Globus pallidus (tissue), 1 donor: ENCODE results near the gene KDELR3.
A peak's percentile ranks its signal among the peaks of the same experiment; 100 is the strongest.

Experiments used
- DNase-seq: peaks from one replicate; pipeline ENCODE4 v3.0.0-alpha.2; 2015; ENCODE audit warnings: low spot score

Gene KDELR3

DNA sequence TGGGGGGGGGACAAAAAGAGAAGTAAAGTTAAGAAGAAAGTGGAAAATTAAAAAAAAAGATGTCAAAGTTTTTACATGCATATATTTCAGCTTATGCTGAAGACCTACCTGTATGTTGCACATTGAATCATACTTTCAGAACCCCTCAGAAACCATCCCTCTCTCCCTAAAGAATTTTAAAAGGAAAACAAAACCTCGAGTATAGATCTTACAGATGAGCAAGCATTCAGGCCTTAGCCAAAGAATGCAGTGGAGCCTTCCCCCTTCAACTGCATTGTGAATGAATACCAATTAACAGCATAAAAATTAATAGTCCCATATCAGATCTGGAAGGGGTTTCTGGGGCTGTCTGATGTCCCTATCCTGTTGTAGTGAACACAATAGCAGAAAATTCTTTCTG lies 16.3 kb downstream of the KDELR3 start:
- no peak for DNase-seq

- no peak for DNase-seq
Observed at GRCh38 chr22:38485783-38486182, 17.9 kb downstream of the KDELR3 start.

DNA sequence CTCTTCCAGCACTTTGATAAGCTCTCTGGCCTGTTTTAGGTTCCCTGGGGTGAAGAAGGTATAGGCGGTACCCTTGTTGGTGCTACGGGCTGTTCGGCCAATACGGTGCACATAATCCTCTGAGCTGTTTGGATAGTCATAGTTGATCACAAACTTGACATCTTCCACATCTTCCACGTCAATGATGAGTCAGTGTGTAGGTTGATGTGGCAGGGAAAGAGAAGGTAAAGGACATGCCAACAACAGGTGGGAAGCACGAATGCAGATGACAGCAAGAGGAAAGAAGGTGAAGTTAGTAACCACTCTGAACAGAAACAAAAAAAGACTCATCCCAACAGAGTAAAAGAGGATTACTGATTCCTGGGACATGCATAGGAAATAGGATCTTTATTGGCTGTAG lies 20.1 kb downstream of the KDELR3 start:
- no peak for DNase-seq

DNA sequence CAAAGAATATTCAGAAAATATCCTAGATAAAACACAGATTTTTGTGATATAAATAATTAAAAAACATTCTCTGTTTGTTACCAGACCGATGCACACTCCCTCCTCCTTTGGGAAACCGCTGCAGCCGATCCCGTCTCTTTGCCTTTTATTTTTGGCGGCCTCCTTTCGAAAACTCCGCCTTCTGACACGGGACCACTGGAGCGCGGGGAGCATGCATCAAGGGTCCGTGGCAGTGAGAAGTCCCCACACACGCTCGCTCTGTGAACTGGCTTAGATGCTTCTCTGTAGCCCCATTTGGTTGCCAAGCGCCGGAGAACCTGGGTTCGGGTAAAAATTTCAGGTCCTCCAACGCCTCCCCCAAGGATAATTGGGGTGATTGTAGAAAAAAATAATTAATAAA lies 21.2 kb downstream of the KDELR3 start:
- no peak for DNase-seq

DNA sequence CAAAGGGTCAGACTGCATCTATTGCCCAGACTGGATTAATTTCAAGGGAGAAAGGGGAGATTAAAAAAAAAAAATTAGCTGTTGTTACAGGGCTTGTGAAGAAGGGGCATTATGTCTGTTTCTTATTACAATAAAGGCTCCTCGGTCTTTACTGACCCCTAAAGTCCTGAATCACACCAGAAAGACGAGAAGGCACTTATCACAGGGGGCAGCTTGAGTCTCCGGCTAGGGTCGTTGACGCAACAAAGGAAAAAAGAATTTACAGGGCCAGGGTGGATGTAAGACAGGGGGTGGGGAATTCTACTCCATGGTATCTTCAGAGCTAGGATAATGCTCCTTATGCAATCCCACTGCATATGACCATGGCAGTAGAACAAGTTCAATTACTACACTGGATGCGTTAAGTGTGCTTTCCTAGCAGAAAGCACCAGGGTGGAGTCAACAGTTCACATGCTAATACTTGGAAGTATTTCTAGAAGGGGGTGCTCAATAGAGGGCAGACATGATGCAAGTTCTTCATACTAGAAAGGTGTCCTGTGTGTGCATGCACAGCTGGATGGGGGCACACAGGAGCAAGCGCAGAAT lies 21.8 kb downstream of the KDELR3 start:
- DNase-seq = no peak

GRCh38 chr22:38490475-38490874 lies 22.6 kb downstream of the KDELR3 start:
- no peak for DNase-seq

DNA sequence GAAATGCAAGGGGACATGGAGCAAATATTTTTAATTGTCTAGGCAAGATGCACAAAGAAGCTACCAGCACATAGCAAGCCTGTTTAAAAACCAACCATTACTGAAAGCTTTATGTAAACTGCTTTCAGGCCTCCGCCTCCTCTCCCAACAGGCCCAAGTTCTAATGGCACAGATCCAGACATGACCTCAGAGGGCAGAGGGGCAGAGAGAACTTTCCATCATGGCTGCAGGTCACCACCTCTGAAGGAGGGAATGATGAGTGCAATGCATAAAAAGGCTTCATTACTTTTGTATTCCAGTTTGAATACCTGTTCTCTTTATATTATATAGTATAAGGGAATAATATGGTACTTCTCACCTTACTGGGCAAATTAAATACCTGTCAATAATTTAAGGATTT lies 23.0 kb downstream of the KDELR3 start:
- DNase-seq = peak; percentile 70

DNA sequence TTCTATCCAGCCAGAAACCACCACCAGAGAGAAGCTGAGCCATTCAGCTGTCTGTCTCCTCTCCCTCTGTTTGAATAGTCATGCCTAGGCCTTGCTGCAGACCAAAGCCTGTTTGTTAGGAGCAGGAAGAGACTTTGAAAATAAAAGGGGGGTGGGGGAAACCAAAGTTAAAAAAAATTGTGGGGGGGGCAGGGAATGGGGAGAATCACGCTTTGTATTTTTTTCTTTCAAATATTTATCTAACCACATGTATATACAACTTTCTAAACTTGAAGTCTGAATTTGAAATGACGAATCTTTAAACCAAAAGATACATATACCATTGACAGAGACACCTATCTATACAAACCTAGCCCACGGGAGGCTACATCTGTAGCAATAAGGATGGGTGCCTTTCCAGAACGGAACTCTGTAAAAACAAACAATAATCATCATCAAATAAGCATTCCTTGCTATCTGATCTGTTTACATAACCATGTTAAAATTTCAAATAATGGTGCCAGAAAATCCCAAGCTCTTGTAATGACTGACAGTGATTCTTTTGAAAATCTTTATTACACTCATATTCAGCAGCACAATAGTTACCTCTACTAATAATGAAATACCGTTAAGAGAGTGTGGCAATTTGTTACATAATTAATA lies 23.9 kb downstream of the KDELR3 start:
- no peak for DNase-seq

- no peak for DNase-seq
Observed at GRCh38 chr22:38494498-38494897, 26.6 kb downstream of the KDELR3 start.

GRCh38 chr22:38494939-38495338 lies 27.0 kb downstream of the KDELR3 start:
- no peak for DNase-seq

GRCh38 chr22:38497869-38498268 lies 30.0 kb downstream of the KDELR3 start:
- DNase-seq = no peak

DNA sequence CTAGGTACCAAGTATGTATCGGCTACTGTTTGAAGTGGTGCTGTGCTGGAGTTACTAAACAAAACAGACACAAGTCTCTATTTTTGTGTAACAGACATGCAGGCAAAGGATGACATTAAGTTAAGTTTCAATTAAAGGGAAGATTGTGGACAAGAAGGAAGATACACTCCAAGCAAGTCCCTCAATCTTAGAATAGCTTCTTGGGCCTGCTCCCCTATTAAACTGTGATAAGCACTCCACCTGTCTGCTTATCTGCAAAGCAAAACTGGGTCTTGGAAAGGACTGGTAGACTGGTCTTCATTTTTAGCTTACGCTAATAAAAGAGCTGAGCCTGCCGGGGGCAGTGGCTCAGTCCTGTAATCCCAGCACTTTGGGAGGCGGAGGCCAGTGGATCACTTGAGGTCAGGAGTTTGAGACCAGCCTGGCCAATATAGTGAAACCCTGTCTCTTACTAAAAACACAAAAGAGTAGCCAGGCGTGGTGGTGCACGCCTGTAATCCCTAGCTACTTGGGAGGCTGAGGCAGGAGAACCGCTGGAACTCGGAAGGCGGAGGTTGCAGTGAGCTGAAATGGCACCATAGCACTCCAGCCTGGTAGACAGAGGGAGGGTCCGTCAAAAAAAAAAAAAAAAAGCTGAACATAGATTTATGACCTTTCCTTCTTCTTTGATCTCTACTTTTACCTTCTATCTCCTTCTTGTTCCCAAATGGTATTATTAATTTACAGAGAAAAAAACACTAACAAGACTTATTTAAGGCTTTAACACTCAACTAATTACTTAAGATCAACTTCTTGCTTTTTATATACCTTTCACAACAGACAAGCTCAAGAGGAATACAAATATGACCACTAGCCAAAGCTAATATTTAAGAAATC lies 34.1 kb downstream of the KDELR3 start:
- DNase-seq = no peak

DNA sequence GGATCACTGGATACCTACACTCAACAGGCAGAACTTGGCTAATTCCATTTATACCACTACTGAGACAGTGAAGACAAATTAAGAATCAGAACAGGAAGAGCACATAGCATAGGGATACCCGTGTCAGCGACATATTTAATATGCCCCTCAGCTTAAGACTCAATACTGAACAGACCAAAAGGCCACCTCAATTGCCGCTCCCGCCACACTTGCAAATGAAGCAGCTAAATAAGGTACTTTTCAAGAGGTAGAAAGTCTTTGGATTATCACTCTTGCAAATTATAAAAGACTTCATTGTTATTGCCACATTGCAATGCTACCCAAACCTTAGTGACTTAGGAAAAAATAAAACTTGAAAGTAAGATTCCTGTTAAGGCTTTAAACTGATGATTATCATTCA lies 35.1 kb downstream of the KDELR3 start:
- no peak for DNase-seq

DNA sequence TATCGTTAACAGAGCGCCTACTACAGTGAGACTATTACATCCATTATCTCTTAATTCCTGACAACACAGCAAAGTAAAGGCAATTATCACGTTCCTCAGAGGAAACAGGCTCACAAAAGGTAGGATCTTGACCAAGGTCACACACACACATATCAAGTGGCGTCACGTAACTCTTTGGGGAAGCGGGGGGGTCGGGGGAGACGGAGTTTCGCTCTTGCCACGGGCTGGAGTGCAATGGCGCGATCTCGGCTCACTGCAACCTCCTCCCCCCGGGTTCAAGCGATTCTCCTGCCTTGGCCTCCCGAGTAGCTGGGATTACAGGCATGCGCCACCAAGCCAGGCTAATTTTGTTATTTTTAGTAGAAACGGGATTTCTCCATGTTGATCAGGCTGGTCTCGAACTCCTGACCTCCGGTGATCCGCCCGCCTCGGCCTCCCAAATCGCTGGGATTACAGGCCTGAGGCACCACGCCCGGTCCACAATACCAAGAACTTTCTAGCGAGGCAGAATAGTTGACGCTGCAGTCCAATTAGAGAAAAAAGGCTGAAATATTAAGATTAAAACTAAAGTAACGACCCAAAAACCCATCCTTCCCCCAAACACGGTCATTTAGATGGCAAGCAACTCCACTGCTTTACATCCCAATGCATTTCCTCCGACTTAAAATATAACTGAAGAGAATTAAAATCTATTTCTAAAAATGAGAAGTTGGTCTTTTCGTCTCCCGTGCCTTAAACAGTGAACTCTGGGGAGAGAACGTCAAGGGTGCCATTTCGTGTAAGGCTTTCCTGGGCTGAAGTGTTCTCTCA lies 37.0 kb downstream of the KDELR3 start:
- no peak for DNase-seq

DNA sequence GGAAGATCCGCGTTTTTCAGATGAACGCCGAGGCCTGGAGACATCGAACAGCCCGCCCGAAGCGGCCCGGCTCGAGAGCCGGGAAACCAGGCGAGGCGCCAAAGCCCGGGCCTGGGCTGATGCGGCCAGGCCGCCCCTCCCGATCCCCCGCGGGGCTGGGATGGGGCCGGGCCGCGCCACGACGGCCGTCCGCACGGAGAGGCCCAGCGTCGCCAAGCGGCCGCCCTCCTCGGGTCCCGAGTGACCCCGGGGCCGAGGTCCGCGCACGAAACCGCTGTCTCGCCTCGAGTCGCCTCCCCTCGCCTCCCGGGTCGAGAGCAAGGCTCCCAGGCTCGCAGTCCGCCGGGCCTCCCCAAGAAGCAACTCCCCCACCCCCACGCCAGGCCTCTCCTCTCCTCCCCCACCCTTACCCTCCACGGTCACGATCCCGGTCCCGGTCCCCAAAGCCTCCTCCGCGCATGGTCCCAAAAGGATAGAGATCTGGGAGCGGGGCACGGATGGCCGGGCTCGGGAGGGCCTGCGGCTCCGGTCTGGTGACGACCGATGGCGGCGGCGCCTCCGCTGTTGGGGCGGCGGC lies 37.7 kb downstream of the KDELR3 start:
- DNase-seq = peak; percentile 85

DNA sequence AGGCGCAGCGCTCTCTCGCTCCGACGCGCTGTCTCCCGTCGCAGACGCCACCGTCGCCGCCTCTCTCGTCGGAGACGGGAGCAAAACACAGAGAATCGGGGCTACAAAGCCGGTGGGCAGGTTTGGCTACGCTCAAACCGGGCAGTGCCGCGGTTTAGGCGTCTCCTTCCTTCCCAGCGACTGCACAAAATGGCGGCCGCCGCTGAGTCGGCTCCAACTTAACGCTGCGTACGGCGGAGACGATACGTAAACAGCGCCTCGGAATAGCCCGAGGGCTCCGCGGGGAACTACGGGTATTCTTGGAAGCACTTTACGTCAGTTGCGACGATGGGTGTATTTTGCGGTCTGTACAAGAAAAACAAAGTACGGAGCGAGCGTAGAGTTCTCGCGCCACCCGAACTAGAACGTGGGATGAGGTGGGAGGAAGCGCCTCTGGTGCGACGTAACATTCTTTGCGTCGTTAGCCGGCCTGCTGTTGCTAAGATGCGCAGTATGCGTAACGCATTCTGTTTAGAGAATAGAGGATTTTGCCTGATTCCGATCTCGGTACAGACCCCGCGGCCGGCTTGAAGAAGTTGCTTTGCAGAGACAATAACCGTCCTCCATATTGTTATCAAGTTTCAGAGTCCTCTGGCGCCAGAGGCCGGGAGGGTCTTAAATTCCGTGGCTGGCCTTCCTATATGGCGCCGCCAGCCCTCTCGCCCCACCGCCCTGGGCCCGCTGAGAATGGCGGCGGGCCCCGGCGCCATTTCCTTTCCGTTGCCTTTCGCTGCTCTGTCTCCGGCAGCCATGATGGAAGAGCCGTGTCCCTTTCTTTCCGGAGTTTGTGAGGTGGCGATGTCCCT lies 38.4 kb downstream of the KDELR3 start, which contains the start of gene DDX17:
Gene DDX17 (minus strand): TSS at position 194 of the 845 bp plus-strand sequence.
- DNase-seq = peak; percentile 98

DNA sequence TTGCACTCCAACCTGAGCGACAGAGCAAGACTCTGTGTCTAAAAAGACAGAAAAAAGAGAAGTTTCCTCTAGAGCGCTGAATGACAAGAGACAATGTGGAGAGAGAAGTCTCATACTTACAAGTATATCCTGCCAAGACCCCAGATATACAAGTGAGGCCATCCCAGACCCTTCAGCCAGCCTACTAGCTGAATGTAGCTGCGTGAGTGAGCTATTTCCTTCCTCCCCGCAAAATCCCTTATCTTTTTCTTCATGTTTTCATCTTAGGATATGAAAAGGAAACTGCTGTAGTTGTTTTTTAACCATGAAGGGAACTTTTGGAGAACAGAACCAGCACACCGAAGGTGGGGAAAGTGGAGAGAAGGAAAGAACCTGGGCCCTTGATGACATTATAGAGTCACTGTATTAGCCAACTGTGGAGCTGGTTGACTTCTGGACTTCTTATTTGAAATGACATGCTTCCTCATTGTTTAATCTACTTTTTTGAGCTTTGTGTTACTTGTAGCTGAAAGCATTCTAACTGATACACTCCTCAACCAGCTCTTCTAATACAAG lies 42.6 kb downstream of the KDELR3 start:
- no peak for DNase-seq

DNA sequence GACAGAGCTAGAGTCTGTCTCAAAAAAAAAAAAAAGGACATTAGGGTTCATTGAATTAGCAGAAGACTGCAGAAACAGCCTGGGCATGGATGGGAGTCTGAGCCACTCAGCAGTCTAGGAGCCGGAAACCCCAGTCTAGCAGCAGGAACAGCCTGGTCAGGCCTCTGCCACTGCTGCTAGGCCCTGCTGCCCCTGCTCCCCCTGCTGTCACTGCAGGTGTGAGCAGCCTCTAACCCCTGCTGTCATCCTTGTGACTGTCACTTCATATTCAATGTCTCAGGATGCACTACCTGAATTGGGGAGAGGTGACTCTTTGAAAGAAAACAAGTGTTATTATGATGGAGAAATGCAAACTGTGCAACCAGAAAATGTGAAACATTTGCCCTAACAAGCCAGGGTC lies 45.2 kb downstream of the KDELR3 start:
- no peak for DNase-seq

GRCh38 chr22:38518620-38519019 lies 50.7 kb downstream of the KDELR3 start:
- no peak for DNase-seq

DNA sequence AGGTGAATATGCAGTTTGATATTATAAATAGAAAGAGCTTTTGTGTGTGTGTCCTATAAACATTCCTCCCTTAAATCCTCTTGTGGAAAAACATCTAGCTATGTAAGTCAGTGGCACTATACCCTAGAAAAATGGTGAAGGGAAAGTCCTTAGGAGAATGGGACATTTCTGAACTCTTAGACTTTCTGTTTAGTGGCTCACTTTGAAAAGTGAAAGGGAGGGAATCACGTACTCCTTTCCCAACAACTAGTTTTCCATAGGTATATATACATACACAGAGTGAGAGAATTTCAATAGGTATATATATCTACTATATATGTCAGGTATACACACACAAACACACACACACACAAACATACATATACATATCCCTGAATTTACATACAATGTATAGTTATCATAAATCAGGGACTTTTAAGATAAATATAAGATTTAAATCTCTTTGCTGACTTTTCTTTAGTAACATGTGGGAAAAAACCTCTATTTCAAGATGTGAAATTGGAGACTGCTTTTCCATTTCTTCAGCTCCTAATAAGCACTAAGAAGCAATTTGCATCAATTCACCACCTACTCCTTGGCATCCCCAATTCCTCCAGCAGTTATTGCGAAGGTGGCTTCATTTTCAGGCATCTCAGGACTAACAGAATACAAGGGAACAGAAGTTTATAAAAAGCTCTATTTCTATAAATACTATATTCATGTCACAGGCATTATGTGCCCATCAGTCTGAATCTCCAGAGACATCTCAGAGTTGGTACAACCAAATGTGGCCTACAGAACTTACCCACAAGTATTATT lies 51.8 kb downstream of the KDELR3 start:
- no peak for DNase-seq
